K562 (cell line): ENCODE data around the gene SH3D19. TPM values are rescaled to one million over a fixed set of nuclear protein-coding genes. Genes with fewer than 3 reads are reported as not detected.

Experiments
- ATAC-seq: fragments of 200-7000 bp; cut with Tn5 transposase; 3 replicates; pipeline ENCODE4 v1.9.1; 2020; ENCODE audit warnings: moderate library complexity
- BruUV-seq: library from RNA; stranded (reverse); fragments of 400-500 nt; replicated peaks from 2 replicates; lab custom pipeline; 2021; lab: Mats Ljungman, UMichigan
- CTCF ChIA-PET: fragments of 300-600 bp; formaldehyde crosslinking; extraction: SDS; loops from one replicate; lab custom pipeline; 2021; ENCODE audit warnings: low intra/inter-chr PET ratio; lab: Yijun Ruan, JAX
- POLR2A ChIA-PET: fragments of 300-600, 350-650 bp; sonication (Branson Sonifier 250); formaldehyde crosslinking; extraction: SDS; loops from one replicate; lab custom pipeline; 2021; ENCODE audit warnings: antibody characterized with exemption, inconsistent platforms; lab: Yijun Ruan, JAX
- DNase-seq, 4 experiments: peaks; one replicate each; pipeline versions ENCODE4 v3.0.0 to v3.0.0-alpha.2; 2011 to 2018; ENCODE audit warnings: low spot score in 3 of 4, mixed read lengths in 3 of 4; ENCODE audit errors: extremely low read depth in 1 of 4
- FAIRE-seq: peaks from 2 replicates; lab custom pipeline; 2011; peaks lifted over from hg19 to GRCh38; lab: Jason Lieb, UNC
- H2AFZ ChIP-seq: 2 replicates; pipeline ENCODE4 v1.6.0; 2011; ENCODE audit warnings: low read depth, low read length, control low read depth, inconsistent platforms
- H3K27ac ChIP-seq: fragments of 200-600 bp; 3 replicates; pipeline ENCODE4 v1.8.0; 2011; ENCODE audit warnings: low read depth, mild to moderate bottlenecking, control low read depth, inconsistent platforms, low read length, moderate library complexity, mixed read lengths; ENCODE audit errors: extremely low read depth
- H3K27me3 ChIP-seq, 2 experiments: fragments of 300-600 bp in 1 of 2; 2 replicates in 1 of 2; 3 replicates in 1 of 2; pipeline versions ENCODE4 v1.6.0 to v1.8.0; 2011; ENCODE audit warnings: inconsistent platforms in 2 of 2, low read length in 2 of 2, mild to moderate bottlenecking in 1 of 2, mixed read lengths in 1 of 2, moderate library complexity in 1 of 2; ENCODE audit not compliant: control insufficient read depth in 2 of 2, insufficient read depth in 2 of 2
- H3K36me3 ChIP-seq: fragments of 300-600 bp; 3 replicates; pipeline ENCODE4 v1.8.0; 2011; ENCODE audit warnings: mild to moderate bottlenecking, low read length, inconsistent platforms; ENCODE audit not compliant: control insufficient read depth, insufficient read depth
- H3K4me1 ChIP-seq, 2 experiments: fragments of 200-600 bp in 1 of 2; replicated peaks in 1 of 2; 2 replicates in 1 of 2; 3 replicates in 1 of 2; pipeline versions ENCODE4 v1.5.1 to v1.8.0; 2011; ENCODE audit warnings: inconsistent platforms in 2 of 2, low read length in 2 of 2, mild to moderate bottlenecking in 1 of 2, mixed read lengths in 1 of 2, moderate library complexity in 1 of 2; ENCODE audit not compliant: control insufficient read depth in 2 of 2, insufficient read depth in 2 of 2
- H3K4me2 ChIP-seq: 2 replicates; pipeline ENCODE4 v1.6.1; 2011; ENCODE audit warnings: low read length, control low read depth, inconsistent platforms, mixed read lengths; ENCODE audit not compliant: insufficient read depth
- H3K4me3 ChIP-seq: fragments of 200-600 bp; sonication (generic), shearing (Covaris generic); 2 replicates; pipeline ENCODE4 v1.5.1; 2016; ENCODE audit warnings: control low read depth, inconsistent platforms
- H3K79me2 ChIP-seq: fragments of 200-600 bp; 3 replicates; pipeline ENCODE4 v1.8.0; 2011; ENCODE audit warnings: low read length, inconsistent platforms; ENCODE audit not compliant: control insufficient read depth, insufficient read depth
- H3K9ac ChIP-seq, 2 experiments: 2 replicates each; pipeline versions ENCODE4 v1.6.0 to v1.6.1; 2011; ENCODE audit warnings: low read depth in 2 of 2, low read length in 2 of 2, control low read depth in 1 of 2, inconsistent platforms in 1 of 2, mild to moderate bottlenecking in 1 of 2, mixed read lengths in 1 of 2; ENCODE audit not compliant: insufficient read depth in 1 of 2
- H3K9me1 ChIP-seq: one replicate; pipeline ENCODE4 v1.6.0; 2011; ENCODE audit warnings: inconsistent platforms, mild to moderate bottlenecking, low read length, moderate library complexity; ENCODE audit not compliant: control insufficient read depth, insufficient read depth
- H3K9me3 ChIP-seq: replicated peaks from 2 replicates; pipeline ENCODE4 v1.5.1; 2011; ENCODE audit warnings: low read depth, low read length, inconsistent platforms; ENCODE audit not compliant: control insufficient read depth, insufficient read depth
- H4K20me1 ChIP-seq: replicated peaks from 2 replicates; pipeline ENCODE4 v1.6.1; 2011; ENCODE audit warnings: low read length, inconsistent platforms, mixed read lengths; ENCODE audit not compliant: control insufficient read depth, insufficient read depth
- ADNP ChIP-seq: fragments of 200-800 bp; sonication (Bioruptor generic); IDR thresholded peaks from 2 replicates; pipeline ENCODE4 v1.6.1; 2016; ENCODE audit warnings: missing genetic modification characterization, missing compliant biosample characterization
- EHMT2 ChIP-seq: fragments of 450-650 bp; IDR thresholded peaks from 2 replicates; pipeline ENCODE4 v1.6.1; 2018; ENCODE audit warnings: antibody characterized with exemption
- KLF16 ChIP-seq: IDR thresholded peaks from 2 replicates; pipeline ENCODE4 v1.6.1; 2016; ENCODE audit warnings: antibody characterized with exemption
- POU5F1 ChIP-seq: fragments of 150-350 bp; IDR thresholded peaks from 2 replicates; pipeline ENCODE4 v1.6.1; 2014; ENCODE audit warnings: borderline replicate concordance, low read length, low read depth, mild to moderate bottlenecking; ENCODE audit not compliant: partially characterized antibody
- SRF ChIP-seq, 2 experiments: fragments of 250-450, 450-650 bp in 1 of 2; sonication (Bioruptor Pico) in 1 of 2; sonication (generic) in 1 of 2; formaldehyde crosslinking; IDR thresholded peaks; 2 replicates each; pipeline versions ENCODE4 v1.5.0 to v1.5.1; 2020 to 2022; ENCODE audit warnings: mild to moderate bottlenecking in 1 of 2, missing genetic modification reagents in 1 of 2
- ZNF384 ChIP-seq: IDR thresholded peaks from 2 replicates; pipeline ENCODE4 v1.6.1; 2012; ENCODE audit warnings: low read depth, low read length, improper control_type of control experiment
- ZNF551 ChIP-seq: fragments of 250-450 bp; sonication (Bioruptor Pico); IDR thresholded peaks from 2 replicates; pipeline ENCODE4 v1.5.0; 2021; ENCODE audit warnings: mild to moderate bottlenecking, moderate library complexity
- WGBS: fragments of 100-300 bp; shearing (Covaris generic); methylation state at CpG from one replicate; pipeline ENCODE4 v1.1.6; 2016; ENCODE audit warnings: low coverage, mixed read lengths; ENCODE audit not compliant: insufficient coverage; ENCODE audit errors: missing lambda C conversion rate; 5-methylcytosine and 5-hydroxymethylcytosine counted together
- in situ Hi-C: fragments of 300-500 bp; cut with MboI; formaldehyde crosslinking; loops from 4 replicates; pipeline ENCODE4 v1.15.0; 2018; ENCODE audit warnings: inconsistent platforms, mixed read lengths
- intact Hi-C: fragments of 100-400 bp; cut with micrococcal nuclease; formaldehyde crosslinking; loops from 2 replicates; pipeline ENCODE4 v1.14.2; 2022
- polyA plus RNA-seq, 8 experiments: library from polyadenylated mRNA; depleted of rRNA in 4 of 8; stranded (reverse) in 5 of 8; unstranded in 3 of 8; fragments of >200 nt; fragmentation: Nextera tagmentation in 2 of 8; fragmentation: Illumina TruSeq in 1 of 8; extraction: Ambion mirVana in 2 of 8; extraction: Trizol in 1 of 8; gene quantifications; 2 replicates each; pipeline versions ENCODE4 v1.2.1 to v1.2.3, GENCODE V29; 2011 to 2014; ENCODE audit warnings: inconsistent platforms in 1 of 8, missing spikeins in 1 of 8
- total RNA-seq, 7 experiments: library from RNA; depleted of rRNA in 6 of 7; stranded (reverse); fragments of >200 nt in 6 of 7; fragmentation: Illumina TruSeq in 2 of 7; extraction: Trizol in 2 of 7; gene quantifications; 2 replicates each; pipeline versions ENCODE4 v1.2.1 to v1.2.3, GENCODE V29; 2011 to 2021; ENCODE audit warnings: low replicate concordance in 1 of 7
- TF ChIP-seq, protein P1 (sequence below), 2 experiments: IDR thresholded peaks in 1 of 2; conservative IDR thresholded peaks in 1 of 2; 2 replicates each; pipeline ENCODE4 v1.6.1; 2016; ENCODE audit warnings: low read depth in 2 of 2, mild to moderate bottlenecking in 1 of 2, missing compliant biosample characterization in 1 of 2, missing genetic modification characterization in 1 of 2, moderate library complexity in 1 of 2
- TF ChIP-seq, protein P2 (sequence below): fragments of 450-650 bp; IDR thresholded peaks from 2 replicates; pipeline ENCODE4 v1.6.1; 2017; ENCODE audit warnings: antibody characterized with exemption

The SH3D19 gene
- total and polyA plus RNA-seq, 9 of the 15 experiments (the other 6 are each of a cell fraction or from before 2014, with no cell fraction given), result 0.42 to 2.2 (median 1.1) TPM; not detected in 6

DNA sequence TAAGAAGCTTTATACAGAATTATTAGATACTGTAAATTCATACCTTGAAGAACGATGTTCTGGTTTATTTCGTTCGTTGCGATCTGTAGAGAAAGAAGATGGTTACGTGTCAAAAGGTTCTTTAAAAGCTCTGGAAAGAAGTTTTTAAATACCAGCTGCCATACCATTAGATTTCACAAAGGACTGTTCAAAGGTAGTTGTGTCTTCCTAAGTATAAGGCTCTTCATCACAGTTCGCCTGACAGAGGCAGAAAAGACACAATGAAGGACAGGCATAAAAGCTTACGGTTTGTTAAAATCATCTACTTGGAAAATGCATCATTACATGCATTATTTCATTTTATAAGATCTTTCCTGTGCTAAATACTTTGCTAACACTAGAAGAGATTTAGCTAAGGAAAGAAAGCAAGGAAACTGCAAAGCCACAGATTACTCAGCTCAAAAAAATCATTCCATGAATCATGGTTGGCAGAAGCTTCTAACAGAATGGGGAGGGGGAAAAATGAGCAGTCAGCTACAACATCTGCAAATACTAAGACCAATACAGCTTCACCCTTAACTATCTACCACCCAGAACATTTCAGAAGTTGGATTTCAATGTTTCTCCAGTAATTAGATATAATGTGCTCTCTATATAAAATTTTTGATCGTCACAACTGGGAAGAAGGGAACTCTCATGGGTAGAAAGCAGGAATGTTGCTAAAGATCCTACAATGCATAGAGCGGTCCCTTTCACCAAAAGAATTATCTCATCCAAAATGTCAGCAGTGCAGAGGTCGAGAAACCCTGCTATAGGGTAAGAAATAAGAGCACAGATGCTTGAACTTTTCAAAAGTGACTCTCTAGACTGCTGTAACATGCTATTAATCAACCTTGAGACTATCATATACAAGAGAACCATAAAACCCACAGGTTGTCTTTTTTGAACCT lies 99.1 kb downstream of the SH3D19 start:
- no peak overlapping the region for H3K9ac ChIP-seq
- no TSS peak for BruUV-seq
- H3K9me1 ChIP-seq, result no peaks in the 10 kb centered on the region
- TF ChIP-seq EHMT2, result no peak
- TF ChIP-seq, protein P1, sequence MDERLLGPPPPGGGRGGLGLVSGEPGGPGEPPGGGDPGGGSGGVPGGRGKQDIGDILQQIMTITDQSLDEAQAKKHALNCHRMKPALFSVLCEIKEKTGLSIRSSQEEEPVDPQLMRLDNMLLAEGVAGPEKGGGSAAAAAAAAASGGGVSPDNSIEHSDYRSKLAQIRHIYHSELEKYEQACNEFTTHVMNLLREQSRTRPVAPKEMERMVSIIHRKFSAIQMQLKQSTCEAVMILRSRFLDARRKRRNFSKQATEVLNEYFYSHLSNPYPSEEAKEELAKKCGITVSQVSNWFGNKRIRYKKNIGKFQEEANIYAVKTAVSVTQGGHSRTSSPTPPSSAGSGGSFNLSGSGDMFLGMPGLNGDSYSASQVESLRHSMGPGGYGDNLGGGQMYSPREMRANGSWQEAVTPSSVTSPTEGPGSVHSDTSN (CRISPR knock-in tag; IDR thresholded peaks at IDR 0.05; ENCODE audit: low read depth), result no peak
- TF ChIP-seq, protein P1 (tag; conservative IDR thresholded peaks at IDR 0.05; ENCODE audit: low read depth), result no peak
- no peak for TF ChIP-seq ZNF384
- TF ChIP-seq, protein P2, sequence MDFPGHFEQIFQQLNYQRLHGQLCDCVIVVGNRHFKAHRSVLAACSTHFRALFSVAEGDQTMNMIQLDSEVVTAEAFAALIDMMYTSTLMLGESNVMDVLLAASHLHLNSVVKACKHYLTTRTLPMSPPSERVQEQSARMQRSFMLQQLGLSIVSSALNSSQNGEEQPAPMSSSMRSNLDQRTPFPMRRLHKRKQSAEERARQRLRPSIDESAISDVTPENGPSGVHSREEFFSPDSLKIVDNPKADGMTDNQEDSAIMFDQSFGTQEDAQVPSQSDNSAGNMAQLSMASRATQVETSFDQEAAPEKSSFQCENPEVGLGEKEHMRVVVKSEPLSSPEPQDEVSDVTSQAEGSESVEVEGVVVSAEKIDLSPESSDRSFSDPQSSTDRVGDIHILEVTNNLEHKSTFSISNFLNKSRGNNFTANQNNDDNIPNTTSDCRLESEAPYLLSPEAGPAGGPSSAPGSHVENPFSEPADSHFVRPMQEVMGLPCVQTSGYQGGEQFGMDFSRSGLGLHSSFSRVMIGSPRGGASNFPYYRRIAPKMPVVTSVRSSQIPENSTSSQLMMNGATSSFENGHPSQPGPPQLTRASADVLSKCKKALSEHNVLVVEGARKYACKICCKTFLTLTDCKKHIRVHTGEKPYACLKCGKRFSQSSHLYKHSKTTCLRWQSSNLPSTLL, result no peak
- TF ChIP-seq ZNF551 (CRISPR knock-in tag), result no peak
- no peak for TF ChIP-seq SRF (CRISPR knock-in tag; IDR thresholded peaks at IDR 0.05)
- no peak for TF ChIP-seq POU5F1
- TF ChIP-seq ADNP (tag), result no peak
- TF ChIP-seq KLF16, result no peak
- no peaks in the 10 kb centered on the region for H3K79me2 ChIP-seq
- intact Hi-C loops, result no loop called here
- DNase-seq (no peak), ATAC-seq (no peak), FAIRE-seq (no peak)
- CTCF ChIA-PET, result no interaction called here
- no peaks in the 10 kb centered on the region for H3K9me3 ChIP-seq
- POLR2A ChIA-PET, result no interaction called here
- H3K4me2 ChIP-seq, result no peak overlapping the region
- 0% methylated on average over 10 of the region's 10 CpGs for WGBS
- in situ Hi-C loops, result no loop called here
- H3K4me1 ChIP-seq, result no peaks in the 10 kb centered on the region
- no peak overlapping the region for H3K4me3 ChIP-seq
- H3K27me3 ChIP-seq, result peaks cover 0 to 5% of the 10 kb centered on the region in 2 experiments; a peak in 1 of 5 replicates
- H4K20me1 ChIP-seq, result no peaks in the 10 kb centered on the region
- H3K36me3 ChIP-seq, result no peaks in the 10 kb centered on the region
- no peak overlapping the region for H2AFZ ChIP-seq
- no peak overlapping the region for H3K27ac ChIP-seq
